ENCODE data around the gene SYT7.

The SYT7 gene

GRCh38 chr11:61553373-61554171, 27.3 kb downstream of the SYT7 start:
- DNase-seq = no peak

- no peak for DNase-seq
Measured at GRCh38 chr11:61552108-61552635, 28.7 kb downstream of the SYT7 start.

GRCh38 chr11:61551634-61552033, 29.2 kb downstream of the SYT7 start:
- DNase-seq = no peak

- DNase-seq = no peak
Measured at GRCh38 chr11:61550665-61551227, 30.1 kb downstream of the SYT7 start.

GRCh38 chr11:61549662-61550568, 31.0 kb downstream of the SYT7 start:
- no peak for DNase-seq

GRCh38 chr11:61549177-61549576, 31.7 kb downstream of the SYT7 start:
- DNase-seq = no peak

- no peak for DNase-seq
Measured at GRCh38 chr11:61547246-61547645, 33.6 kb downstream of the SYT7 start.

- no peak for DNase-seq
Measured at GRCh38 chr11:61546663-61547062, 34.2 kb downstream of the SYT7 start.

- no peak for DNase-seq
Measured at GRCh38 chr11:61545921-61546320, 35.0 kb downstream of the SYT7 start.

GRCh38 chr11:61545341-61545740, 35.5 kb downstream of the SYT7 start:
- DNase-seq = no peak

- DNase-seq = no peak
Measured at GRCh38 chr11:61544466-61544865, 36.4 kb downstream of the SYT7 start.

- no peak for DNase-seq
Measured at GRCh38 chr11:61543606-61544306, 37.1 kb downstream of the SYT7 start.

GRCh38 chr11:61542705-61543104, 38.2 kb downstream of the SYT7 start:
- DNase-seq = no peak

GRCh38 chr11:61542024-61542461, 38.8 kb downstream of the SYT7 start:
- DNase-seq = no peak

- no peak for DNase-seq
Measured at GRCh38 chr11:61541598-61541997, 39.3 kb downstream of the SYT7 start.

- DNase-seq = no peak
Measured at GRCh38 chr11:61540528-61540927, 40.3 kb downstream of the SYT7 start.

GRCh38 chr11:61539831-61540357, 41.0 kb downstream of the SYT7 start:
- DNase-seq = no peak

GRCh38 chr11:61539006-61539405, 41.9 kb downstream of the SYT7 start:
- no peak for DNase-seq

GRCh38 chr11:61538636-61538961, 42.3 kb downstream of the SYT7 start:
- no peak for DNase-seq

GRCh38 chr11:61537326-61537725, 43.5 kb downstream of the SYT7 start:
- no peak for DNase-seq

- no peak for DNase-seq
Measured at GRCh38 chr11:61536676-61537270, 44.1 kb downstream of the SYT7 start.
